ENCODE results near the gene B3GAT2.

DNA sequence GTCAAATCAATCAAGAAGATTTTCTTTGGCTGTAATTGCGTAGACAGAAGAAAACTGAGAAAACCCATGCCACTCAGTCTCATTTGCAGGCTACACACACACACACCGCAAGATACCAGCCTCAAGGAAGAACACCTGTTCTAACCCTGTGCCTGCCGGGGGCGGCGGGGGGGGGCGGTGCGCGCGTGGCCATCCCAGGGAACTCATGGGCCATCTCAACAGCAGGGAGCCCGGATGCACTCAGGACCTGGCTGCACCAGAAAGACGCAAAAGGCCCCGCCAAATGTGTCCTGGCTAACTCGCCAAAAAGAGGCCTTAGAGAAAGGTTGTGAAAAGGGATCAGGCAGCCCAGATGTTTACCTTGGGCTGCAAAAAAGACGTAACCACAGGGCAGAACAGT is 2.1 kb downstream of the B3GAT2 start:
- TF ChIP-seq, protein P1, sequence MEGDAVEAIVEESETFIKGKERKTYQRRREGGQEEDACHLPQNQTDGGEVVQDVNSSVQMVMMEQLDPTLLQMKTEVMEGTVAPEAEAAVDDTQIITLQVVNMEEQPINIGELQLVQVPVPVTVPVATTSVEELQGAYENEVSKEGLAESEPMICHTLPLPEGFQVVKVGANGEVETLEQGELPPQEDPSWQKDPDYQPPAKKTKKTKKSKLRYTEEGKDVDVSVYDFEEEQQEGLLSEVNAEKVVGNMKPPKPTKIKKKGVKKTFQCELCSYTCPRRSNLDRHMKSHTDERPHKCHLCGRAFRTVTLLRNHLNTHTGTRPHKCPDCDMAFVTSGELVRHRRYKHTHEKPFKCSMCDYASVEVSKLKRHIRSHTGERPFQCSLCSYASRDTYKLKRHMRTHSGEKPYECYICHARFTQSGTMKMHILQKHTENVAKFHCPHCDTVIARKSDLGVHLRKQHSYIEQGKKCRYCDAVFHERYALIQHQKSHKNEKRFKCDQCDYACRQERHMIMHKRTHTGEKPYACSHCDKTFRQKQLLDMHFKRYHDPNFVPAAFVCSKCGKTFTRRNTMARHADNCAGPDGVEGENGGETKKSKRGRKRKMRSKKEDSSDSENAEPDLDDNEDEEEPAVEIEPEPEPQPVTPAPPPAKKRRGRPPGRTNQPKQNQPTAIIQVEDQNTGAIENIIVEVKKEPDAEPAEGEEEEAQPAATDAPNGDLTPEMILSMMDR (IDR thresholded peaks at IDR 0.05): no peak
- TF ChIP-seq POLR2A (IDR thresholded peaks at IDR 0.05): no peak
